Transverse colon (tissue), 4 donors: ENCODE measurements around the gene OR2M3.

ENCODE experiments used
- EP300 ChIP-seq: sonication (generic); formaldehyde crosslinking; IDR thresholded peaks from one replicate; pipeline ENCODE4 v1.6.1; 2017; ENCODE audit warnings: antibody characterized with exemption, low read depth
- POLR2A ChIP-seq: fragments of 450-650 bp; IDR thresholded peaks from one replicate; pipeline ENCODE4 v1.6.1; 2016; ENCODE audit warnings: antibody characterized with exemption, mild to moderate bottlenecking, moderate library complexity
- POLR2AphosphoS5 ChIP-seq, 3 donors: sonication (generic); formaldehyde crosslinking; IDR thresholded peaks; one replicate each; pipeline ENCODE4 v1.6.1; 2016; ENCODE audit warnings: antibody characterized with exemption in 3 of 3
- TF ChIP-seq, protein P1 (sequence below), 5 experiments: fragments of 200-600 bp in 3 of 5; fragments of 450-650 bp in 2 of 5; sonication (generic) in 3 of 5; IDR thresholded peaks; 1 replicate in 2 of 5; 2 replicates in 3 of 5; pipeline ENCODE4 v1.5.1; 2016 to 2017; ENCODE audit warnings: antibody characterized with exemption in 5 of 5, inconsistent platforms in 3 of 5, mild to moderate bottlenecking in 2 of 5, moderate library complexity in 1 of 5

DNA sequence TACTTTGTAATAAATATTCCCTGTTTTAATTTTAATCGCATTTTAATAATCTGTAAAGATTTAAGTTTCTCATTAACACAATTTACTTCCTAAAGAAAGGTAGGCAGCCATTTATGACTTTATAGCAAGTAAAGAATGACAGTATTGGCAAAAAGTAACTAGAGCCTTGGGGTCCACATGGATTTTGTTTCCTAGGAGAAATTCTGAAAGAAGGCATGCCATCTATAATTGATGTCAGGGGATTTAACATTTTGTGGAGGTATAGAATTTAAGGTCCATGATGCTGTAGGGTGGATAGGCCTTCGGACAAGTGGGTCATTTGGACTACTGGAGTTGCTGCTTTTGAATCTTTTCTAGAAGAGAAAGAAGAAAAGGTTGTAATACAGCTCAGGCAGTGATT, 34.1 kb downstream of the OR2M3 start, which contains the start of gene OR2M4:
- TF ChIP-seq, protein P1, sequence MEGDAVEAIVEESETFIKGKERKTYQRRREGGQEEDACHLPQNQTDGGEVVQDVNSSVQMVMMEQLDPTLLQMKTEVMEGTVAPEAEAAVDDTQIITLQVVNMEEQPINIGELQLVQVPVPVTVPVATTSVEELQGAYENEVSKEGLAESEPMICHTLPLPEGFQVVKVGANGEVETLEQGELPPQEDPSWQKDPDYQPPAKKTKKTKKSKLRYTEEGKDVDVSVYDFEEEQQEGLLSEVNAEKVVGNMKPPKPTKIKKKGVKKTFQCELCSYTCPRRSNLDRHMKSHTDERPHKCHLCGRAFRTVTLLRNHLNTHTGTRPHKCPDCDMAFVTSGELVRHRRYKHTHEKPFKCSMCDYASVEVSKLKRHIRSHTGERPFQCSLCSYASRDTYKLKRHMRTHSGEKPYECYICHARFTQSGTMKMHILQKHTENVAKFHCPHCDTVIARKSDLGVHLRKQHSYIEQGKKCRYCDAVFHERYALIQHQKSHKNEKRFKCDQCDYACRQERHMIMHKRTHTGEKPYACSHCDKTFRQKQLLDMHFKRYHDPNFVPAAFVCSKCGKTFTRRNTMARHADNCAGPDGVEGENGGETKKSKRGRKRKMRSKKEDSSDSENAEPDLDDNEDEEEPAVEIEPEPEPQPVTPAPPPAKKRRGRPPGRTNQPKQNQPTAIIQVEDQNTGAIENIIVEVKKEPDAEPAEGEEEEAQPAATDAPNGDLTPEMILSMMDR (IDR thresholded peaks at IDR 0.05), result no peak
- TF ChIP-seq POLR2A (no peak), POLR2AphosphoS5 (IDR thresholded peaks at IDR 0.05) (no peak), EP300 (no peak)
